ENCODE measurements around the gene BATF2.

- TF ChIP-seq, protein P1, sequence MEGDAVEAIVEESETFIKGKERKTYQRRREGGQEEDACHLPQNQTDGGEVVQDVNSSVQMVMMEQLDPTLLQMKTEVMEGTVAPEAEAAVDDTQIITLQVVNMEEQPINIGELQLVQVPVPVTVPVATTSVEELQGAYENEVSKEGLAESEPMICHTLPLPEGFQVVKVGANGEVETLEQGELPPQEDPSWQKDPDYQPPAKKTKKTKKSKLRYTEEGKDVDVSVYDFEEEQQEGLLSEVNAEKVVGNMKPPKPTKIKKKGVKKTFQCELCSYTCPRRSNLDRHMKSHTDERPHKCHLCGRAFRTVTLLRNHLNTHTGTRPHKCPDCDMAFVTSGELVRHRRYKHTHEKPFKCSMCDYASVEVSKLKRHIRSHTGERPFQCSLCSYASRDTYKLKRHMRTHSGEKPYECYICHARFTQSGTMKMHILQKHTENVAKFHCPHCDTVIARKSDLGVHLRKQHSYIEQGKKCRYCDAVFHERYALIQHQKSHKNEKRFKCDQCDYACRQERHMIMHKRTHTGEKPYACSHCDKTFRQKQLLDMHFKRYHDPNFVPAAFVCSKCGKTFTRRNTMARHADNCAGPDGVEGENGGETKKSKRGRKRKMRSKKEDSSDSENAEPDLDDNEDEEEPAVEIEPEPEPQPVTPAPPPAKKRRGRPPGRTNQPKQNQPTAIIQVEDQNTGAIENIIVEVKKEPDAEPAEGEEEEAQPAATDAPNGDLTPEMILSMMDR (conservative IDR thresholded peaks at IDR 0.05; ENCODE audit: low read length), result no peak
- no peak for TF ChIP-seq EZH2phosphoT487 (IDR thresholded peaks at IDR 0.05; ENCODE audit: borderline replicate concordance, low read depth, low read length)
These were observed 42.6 kb downstream of the BATF2 start for GRCh38 chr11:64954201-64954600.

Data from OCI-LY7 (cell line).